Activated CD4-positive, alpha-beta T cell treated with anti-CD3 and anti-CD28 coated beads, Interleukin-2, Interleukin-6, amounts not matched to agents 100 ng/mL and 50 ng/mL, durations not matched to agents 16 hours and 8 hours (primary cell): ENCODE measurements around the gene WNK1.
"Not testable (repeated sequence)": the region's sequence is repeated elsewhere in the genome, so short reads cannot be mapped to it uniquely, and the experiment has no call there.

Experiments used
- DNase-seq: peaks from one replicate; pipeline ENCODE4 v3.0.0-alpha.2; 2020

The WNK1 gene

GRCh38 chr12:751999-752694 is at the start of gene WNK1:
TSS of gene WNK1 (plus strand) at chr12:752579. CDS start at chr12:753566, 987 bp downstream.
- DNase-seq, result peak; percentile 99

- peak; percentile 50 for DNase-seq
Observed at GRCh38 chr12:704516-705242, 47.7 kb upstream of the WNK1 start.

- DNase-seq, result not testable (repeated sequence)
Observed at GRCh38 chr12:708084-708483, 44.3 kb upstream of the WNK1 start.

GRCh38 chr12:709455-710020 is 42.8 kb upstream of the WNK1 start:
- no peak for DNase-seq

GRCh38 chr12:712172-712863 is 40.1 kb upstream of the WNK1 start:
- no peak for DNase-seq

- DNase-seq, result peak; percentile 29
Observed at GRCh38 chr12:713281-713875, 39.0 kb upstream of the WNK1 start.

GRCh38 chr12:716506-716905 is 35.9 kb upstream of the WNK1 start:
- DNase-seq, result peak; percentile 32

GRCh38 chr12:718756-719102 is 33.6 kb upstream of the WNK1 start:
- DNase-seq, result no peak

- no peak for DNase-seq
Observed at GRCh38 chr12:720231-720941, 32.0 kb upstream of the WNK1 start.

GRCh38 chr12:724194-724855 is 28.1 kb upstream of the WNK1 start:
- DNase-seq, result peak; percentile 61

- DNase-seq, result no peak
Observed at GRCh38 chr12:725076-725475, 27.3 kb upstream of the WNK1 start.

GRCh38 chr12:726281-727140 is 25.9 kb upstream of the WNK1 start:
- no peak for DNase-seq

- DNase-seq, result no peak
Observed at GRCh38 chr12:727321-727720, 25.1 kb upstream of the WNK1 start.

- peak; percentile 56 for DNase-seq
Observed at GRCh38 chr12:728781-729180, 23.6 kb upstream of the WNK1 start.

- DNase-seq, result no peak
Observed at GRCh38 chr12:729221-729620, 23.2 kb upstream of the WNK1 start.

- no peak for DNase-seq
Observed at GRCh38 chr12:730550-730949, 21.8 kb upstream of the WNK1 start.

- DNase-seq, result no peak
Observed at GRCh38 chr12:737122-737739, 15.1 kb upstream of the WNK1 start.

GRCh38 chr12:738712-739111 is 13.7 kb upstream of the WNK1 start:
- DNase-seq, result no peak

GRCh38 chr12:739349-739748 is 13.0 kb upstream of the WNK1 start:
- DNase-seq, result no peak

- DNase-seq, result no peak
Observed at GRCh38 chr12:740921-741320, 11.5 kb upstream of the WNK1 start.
